Lung microvascular endothelial cell (primary cell): ENCODE data around the gene CD9. TPM values are rescaled to one million over a fixed set of nuclear protein-coding genes. Genes with fewer than 3 reads are reported as not detected.
"Not testable (repeated sequence)": the region's sequence is repeated elsewhere in the genome, so short reads cannot be mapped to it uniquely, and the experiment has no call there.

Experiments used
- DNase-seq, 2 donors: peaks; one replicate each; pipeline versions ENCODE4 v3.0.0 to v3.0.0-alpha.2; 2010; ENCODE audit warnings: low read depth in 2 of 2
- total RNA-seq: library from RNA; depleted of rRNA; stranded (reverse); fragments of >200 nt; gene quantifications from 2 replicates; pipeline ENCODE4 v1.2.1, GENCODE V29; 2014

The CD9 gene
- total RNA-seq, 1 donor from 2014 or later = 1,196 TPM

DNA sequence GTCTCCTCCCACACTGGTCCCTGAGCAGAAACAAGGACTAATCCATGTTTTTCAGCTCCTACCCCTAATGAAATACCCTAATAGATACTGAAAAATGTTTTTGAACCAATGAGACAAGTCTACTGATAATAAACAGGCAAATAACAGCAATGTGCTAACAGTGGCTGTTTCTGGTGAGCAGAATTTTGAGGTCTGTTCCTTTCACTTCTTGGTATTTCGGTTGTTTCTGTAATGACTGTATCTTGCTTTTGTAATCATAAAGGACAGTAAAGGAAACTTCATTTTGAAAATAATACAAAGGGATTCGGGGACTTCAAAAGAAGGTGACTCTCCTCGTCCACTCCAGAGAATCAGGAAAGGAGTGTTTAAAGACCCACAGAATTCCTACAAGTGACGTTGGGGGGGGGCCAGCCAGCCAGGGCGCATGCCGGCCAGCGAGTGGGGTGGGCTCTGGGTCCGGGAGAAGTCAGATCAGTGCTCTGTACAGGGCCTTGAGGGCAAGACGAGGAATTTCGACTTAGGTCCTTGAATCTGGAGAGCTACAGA, 1.1 kb upstream of the CD9 start:
- no peak for DNase-seq

DNA sequence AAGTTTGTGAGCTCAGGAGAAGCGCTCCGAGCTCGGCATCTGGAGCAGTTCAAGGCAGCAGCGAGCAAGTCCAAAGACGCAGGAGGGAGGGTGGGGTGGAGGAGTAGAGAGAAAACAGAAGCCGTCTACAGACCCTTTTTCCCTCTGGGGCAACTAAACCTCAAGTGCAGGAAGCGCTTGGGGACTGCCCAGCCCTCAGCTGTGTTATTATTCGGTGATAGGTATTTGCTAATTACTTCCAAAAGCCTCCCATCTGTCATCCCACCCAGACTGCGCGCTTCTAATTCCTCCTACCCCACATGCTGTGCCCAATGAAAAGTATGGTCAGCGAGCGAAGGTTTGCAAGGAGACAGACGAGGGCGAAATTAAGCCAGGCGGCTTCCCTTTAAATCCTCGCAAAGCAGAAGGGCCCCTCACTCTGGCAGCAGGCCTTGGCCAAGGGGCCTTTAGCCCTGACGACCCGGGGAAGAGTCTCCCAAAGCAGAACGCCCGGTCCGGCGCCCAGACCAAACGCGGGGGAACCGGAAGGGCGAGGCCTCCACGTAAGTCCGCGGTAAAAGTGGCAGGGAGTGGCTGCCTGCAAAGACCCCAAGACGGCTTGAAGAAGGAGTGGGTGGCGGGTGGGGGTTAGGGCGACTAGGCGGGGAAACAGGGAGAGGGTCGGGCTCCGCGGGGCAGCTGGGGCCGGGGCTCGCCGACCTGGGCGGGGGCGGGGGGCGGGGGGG, 507 bp upstream of the CD9 start:
- DNase-seq = peak; percentile 43 to 75

DNA sequence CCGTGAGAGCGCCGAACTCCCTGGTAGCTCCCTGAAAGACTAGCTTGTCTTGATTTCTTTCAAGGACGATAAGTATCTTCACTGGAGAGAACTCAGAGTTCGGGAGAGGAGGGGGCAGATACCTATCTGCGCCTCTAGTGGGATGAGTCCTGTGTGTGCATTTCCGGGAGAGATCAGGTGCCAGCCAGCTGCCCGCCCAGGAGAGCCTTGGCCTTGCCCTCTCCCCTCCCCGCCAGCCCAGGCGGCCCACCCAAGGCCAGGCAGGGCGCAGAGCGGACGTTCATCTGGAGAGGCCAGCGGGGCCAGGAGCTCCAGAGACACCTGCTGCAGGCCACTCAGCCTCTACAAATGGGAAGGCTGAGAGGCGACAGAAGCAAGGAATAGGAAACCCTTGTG, 1.0 kb downstream of the CD9 start:
- DNase-seq = peak; percentile 62 to 68

DNA sequence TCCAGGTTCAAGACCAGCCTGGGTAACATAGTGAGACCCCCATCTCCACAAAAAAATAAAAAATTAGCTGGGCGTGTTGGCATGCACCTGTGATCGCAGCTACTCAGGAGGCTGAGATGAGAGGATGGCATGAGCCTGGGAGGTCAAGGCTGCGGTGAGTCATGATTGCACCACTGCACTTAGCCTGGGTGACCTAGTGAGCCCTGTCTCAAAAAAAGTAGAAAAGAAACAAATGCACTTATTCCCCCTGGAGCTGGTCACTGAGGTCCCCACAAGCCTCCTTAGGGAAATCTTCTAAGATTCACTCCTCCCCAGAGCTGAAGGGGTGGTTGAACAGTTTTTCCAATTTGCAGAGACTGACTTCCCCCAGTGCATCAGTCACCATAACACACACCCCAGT, 1.6 kb downstream of the CD9 start:
- DNase-seq = peak in 1 of 2 donors; percentile 43

DNA sequence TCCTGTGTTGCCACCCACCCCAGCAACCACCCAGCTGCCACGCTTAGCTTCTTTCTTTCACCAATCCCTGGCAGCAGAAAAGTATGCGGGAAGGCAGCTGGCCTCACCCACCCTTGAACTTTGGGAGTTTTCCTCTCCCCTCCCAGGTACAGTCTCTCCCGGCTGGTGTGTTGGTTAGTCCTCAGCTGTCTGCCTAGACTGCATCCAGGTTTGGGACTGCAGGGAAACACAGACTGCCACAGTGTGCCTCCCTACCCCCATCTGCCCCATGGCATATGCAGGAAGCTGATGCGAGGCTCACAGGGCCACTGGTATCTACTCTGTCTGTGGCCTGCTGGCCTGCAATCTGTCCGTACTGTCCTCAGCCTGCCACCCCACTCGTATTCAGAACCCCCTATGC, 2.1 kb downstream of the CD9 start:
- peak; percentile 46 to 61 for DNase-seq

DNA sequence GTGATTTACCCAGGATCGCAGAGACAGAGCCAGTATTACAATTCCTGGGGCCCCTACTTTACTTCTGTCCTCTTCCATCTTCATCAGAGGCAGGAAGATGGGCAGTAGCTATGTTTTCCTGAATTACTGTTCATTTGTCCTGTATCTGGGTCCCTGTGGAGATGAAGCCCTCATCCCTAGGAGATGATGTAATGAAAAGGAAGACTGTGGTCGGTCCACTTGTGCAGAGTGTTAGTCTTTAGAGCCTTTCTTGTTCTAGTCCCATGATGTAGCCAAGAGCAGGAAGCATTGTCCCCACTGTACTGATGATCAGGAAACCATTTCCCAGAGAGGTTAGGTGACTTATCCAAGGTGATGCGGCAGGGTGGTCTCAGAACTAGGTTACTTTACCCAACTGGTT, 2.6 kb downstream of the CD9 start:
- DNase-seq = peak in 1 of 2 donors; percentile 70

DNA sequence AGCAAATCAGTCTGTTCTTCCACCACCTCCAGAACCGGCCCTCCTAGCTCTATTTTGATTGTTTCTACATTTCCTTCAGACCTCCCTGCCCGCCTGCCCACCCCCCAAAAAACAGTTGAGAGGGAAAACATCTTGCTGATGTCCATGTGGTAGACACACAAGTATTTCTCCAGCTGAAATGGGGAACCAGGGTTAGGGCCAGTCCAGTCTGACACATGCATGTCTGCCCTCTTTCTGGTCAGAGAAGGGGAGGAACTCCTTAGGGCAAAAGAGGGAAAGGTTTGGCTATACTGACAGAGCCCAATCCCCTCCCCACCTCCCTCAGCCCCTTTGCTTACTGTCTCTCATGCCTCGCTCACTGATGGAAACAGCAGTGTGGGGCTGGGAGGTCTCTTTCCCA, 3.4 kb downstream of the CD9 start:
- DNase-seq = peak in 1 of 2 donors; percentile 10

DNA sequence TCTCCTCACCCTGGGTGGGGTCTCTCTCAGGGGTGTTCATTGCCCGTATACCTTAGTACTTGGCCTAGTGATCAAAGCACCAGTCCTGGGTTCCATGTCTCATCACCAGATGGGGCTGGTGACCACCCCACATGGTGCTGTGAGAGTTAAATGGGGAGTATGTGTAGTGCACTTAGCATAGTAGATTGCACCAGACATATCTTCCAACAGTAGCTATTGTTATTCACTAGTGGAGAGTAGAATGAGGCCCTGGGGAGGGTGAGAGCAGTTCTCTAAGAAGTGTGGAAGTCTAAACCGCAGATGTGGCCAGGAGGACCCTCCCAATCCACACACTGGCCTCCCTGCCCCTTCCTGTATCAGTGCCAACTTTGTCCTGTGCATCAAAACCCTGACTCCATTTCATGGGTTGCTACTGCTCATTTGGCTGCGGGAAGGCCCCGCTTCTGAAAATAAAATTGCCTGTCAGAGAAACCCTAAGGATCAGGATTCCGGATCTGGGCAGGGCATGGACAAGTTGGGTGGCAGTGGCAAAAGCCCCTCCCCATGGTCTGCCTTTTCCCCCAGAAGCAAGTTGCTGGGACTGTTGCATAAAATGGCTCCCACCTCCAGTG, 4.4 kb downstream of the CD9 start:
- peak; percentile 59 to 68 for DNase-seq

DNA sequence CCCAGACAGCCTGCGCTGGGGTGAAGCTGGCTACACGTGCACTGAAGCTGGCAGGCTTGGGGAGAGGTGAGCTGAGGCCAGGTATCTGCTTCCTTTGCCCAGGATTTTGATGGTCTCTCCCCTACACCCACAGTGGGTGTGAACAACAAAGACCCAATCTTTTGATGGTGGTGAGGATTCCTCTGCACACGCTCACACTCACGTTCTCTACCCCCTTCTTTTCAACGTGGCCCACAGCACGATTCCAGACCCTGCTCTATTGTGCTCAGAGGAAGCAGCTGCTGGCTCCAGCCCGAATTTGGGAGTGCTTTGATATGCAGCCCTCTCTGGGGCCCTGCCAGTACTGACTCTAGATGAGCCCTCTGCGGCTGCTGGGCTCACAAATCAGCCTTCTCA, 4.9 kb downstream of the CD9 start:
- DNase-seq = peak; percentile 77 to 82

DNA sequence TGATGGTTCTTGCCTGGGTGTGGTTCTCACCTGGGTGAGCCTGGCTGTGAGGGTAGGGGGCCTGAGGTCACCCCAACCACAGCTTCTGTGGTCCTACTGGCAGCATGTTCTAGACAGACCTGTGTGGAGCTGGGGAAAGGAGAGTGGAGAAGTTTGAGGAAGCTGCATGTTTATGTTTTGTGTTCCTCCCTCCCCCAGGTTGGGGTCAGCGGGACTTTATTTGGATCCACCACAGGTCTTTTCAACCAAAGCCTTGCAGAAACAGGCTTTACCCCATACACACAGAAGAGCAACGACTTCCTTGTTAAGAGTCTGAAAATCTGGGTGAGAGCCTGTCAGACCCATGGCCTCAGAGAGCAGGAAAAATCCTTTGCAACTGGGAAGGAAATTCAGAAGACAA, 5.6 kb downstream of the CD9 start:
- DNase-seq = peak in 1 of 2 donors; percentile 27

DNA sequence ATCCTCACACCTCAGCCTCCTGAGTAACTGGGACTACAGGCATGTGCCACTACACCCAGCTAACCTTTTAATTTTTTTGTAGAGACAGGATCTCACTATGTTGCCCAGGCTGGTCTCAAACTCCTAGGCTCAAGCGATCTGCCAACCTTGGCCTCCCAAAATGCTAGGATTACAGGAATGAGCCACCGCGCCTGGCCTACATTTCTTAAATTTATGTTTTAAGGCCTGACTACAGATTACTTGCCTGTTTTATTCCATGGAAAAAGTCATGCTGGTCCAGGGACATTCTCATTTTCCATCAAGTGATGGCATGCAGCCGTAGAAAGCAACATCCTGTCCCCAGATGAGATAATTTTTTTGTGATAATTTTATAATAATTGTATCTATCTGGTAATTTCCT, 6.1 kb downstream of the CD9 start:
- DNase-seq = peak; percentile 25 to 88

DNA sequence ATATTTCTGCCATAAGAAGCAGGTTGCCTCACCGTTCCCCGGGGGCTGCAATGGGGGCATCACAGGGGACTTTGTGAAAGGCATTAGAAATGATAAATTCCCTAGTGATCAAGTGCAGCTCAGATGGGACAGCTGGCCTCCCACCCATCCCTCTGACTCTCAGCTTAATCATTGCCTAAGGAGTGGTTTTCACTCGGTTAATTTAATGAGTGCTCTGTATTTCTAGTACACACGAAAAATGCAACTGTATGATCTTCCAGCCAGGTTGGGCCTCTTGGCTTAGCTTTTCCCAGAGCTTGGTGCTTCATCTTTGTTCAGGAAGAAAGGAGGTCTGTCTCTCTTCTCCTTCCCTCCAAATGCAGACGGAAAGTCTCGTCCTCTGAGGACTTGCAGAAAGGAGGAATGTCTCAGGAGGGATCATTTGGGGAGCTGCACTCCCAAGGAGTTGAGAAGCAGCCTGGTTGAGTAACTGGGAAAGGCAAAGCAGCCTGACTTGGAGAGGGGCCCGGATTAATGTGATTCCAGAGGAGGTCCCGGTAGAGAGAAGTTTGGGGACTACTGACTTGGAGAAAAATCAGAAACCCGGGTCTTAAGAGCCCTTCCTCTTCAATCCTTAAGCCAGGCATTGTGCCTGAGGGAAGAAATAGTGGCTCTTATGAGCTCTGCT, 7.2 kb downstream of the CD9 start:
- DNase-seq = no peak

DNA sequence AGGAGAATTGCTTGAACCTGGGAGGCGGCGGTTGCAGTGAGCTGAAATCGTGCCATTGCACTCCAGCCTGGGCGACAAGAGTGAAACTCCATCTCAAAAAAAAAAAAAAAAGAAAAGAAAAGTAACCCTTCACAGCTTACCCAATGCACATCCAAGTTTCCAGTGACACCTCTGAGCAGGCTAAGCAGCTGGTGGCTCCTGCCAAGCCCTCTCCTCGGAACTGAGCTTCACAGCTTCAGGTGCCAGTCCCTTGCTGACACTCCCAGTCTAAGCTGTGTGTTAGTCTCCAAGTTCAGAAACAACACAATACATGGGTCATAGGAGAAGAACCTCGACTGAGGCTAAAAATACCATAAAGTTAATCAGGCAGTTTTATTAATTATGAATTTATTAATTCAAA, 7.9 kb downstream of the CD9 start:
- DNase-seq = no peak

DNA sequence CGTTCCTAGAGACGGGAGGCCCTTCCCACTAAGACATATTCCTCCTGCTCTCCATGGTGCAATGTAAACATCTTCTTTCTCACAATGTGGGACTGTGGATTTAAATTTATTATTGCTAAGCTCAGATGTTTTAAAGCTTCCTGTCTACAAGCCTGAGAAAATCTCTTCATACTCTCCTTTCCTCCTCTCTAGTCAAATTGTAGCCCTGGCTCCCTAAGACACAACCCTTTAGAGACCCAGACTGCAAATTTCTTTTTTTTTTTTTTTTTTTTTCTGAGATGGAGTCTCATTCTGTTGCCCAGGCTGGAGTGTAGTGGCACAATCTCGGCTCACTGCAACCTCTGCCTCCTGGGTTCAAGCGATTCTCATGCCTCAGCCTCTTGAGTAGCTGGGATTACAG, 9.2 kb downstream of the CD9 start:
- DNase-seq = not testable (repeated sequence)

DNA sequence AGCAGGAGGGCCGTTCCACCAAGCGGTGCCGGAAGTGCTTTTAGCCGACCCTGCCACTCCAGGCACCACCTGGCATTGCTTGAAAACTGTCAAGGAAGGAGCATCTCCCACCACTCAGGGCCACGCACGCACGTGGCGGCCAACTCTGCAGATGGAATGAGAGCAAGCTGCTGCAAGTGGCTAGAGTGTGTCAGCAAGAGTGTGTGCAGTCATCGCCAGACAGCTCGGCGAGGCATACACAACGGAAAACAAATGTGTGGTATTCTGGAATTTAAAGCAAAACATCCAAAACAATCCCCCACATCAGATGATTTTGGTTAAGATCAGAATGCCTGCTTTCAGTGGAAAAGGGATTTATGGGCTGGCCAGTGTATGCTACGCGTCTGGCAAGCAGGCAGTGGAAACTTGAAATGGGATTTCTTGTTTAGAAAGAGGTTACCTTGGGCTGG, 11.2 kb downstream of the CD9 start:
- DNase-seq = no peak

DNA sequence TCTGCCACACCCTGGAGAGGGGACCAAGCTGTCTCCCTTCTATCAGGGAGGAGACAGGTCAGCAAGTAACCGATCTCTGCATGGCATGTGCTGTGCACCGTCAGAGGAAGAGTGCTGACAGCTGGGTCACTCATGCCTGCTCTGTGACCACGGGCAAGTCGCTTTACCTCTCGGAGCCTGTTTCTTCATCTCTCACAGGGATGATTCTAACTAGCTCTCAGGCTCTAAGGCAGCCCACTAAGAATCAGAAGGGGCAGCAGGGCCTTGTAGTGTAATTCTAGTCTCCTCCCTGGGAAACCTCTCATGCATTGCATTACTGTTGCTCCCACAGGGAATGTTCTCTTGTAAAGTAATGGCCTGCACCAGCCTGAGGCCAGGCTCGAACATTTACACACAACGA, 11.9 kb downstream of the CD9 start:
- no peak for DNase-seq

DNA sequence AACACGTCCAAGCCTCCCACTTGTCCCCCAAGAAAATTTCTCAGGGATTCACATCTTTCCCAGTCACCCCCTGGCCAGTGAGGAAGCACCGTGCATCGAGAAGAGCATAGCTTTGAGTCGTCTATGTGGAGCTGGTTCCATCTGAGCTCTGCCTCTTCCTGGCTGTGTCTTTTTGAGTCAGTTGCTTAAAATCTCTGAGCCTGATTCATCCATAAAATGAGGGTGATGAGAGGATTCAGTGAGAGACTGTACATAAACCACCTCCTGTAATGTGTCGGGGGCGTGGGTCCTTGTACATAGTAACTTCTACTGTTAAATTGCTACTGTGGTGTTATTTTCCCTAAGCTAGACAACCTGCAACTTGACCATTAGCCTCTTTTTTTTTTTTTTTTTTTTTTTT, 13.8 kb downstream of the CD9 start:
- DNase-seq = no peak

DNA sequence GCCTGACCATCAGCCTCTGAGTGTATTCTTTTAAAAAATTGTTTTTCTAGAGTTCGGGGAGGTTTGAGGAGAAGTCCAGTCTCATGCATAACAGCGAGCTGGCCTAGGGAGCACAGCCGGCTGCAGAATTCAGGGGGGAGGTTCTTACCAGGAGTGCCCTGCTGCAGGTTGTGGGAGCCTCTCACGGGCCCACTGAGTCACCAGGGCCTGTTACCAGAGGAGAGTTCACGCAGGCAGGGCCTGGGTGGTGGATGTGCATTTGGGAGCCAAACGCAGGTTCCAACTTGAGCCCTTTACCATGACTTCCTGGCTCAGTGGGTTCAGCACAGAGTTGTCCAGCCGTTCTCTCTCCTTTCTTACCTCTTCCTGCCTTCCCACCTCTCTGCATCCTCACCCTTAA, 14.4 kb downstream of the CD9 start:
- no peak for DNase-seq

DNA sequence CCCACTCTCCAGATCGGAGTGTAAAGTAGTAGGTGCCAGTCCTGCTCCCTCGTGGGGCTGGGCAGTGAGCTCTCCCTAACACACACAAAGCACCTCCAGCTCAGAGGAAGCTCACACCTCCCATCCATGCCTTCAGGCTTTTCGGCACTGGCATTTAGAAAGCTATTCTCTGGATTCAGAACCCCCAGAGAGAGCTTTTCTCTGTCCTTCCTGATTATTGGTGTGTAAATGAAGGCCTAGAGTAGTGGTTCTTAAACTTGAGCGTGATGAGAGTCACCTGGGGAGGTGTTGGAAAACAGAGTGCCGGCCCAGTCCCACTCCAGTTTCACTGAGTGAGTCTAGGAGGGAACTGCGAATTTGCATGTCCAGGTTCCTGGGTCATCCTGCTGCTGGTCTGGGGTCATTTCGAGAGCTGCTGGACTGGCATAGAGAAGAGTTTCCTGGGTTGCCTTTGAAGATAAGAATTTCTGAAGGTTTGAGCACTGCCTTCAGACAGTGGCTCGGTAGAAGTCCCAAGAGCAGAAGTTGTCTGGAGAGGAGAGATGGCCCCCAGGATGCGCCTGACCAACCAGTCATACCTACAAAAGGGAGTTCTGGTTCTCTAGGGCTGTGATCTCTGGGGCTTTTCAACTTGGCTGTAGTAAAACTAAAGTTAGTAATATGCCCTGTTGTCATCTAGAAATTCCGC, 15.1 kb downstream of the CD9 start:
- DNase-seq = no peak

DNA sequence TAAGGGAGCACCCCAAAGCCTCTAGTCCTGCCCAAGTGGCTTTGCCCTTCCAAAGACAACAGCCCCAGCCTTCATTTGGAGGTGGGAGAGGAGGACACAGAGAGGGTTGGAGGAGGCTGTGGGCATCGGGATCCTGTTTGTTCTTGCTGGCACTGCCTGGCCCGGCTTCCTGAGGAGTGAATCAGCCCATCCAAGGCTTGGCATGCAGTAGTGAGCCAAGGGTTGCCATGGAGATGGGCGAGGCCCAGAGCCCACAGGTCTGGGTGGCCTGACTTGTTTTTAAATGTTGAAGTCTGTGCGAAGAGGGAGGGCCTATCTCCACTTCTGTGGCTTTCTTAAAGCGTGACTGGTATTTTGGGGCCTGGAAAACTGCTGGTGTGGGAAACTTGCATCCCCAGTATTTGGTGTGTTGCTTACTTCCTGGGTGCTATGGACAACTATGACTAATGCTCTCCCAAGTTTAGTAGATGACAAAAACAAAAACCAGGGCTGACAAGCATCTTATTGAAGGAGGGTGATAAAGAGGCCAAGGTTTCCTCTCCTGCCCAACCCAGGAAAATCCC, 15.8 kb downstream of the CD9 start:
- DNase-seq = peak; percentile 61 to 91

DNA sequence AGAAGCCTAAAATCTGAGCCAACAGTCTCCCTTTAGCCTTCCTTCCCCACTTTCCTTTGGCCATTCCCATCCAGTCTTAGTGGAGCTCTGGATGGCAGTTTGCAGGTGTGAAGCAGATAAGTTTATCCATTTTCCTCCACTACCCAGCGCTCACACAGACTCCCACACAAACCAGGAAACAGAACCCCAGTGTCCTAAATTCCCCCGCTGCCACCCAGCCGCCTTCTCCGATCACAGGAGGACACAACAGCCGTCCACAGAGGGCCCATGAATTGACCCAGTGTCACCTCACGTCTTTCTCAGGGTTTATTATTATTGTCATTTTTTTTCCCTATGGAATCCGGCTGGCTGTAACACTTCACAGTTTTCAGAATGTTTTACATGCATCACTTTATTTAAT, 16.4 kb downstream of the CD9 start:
- DNase-seq = no peak
